ENCODE measurements around the gene FILIP1. TPM values are rescaled to one million over a fixed set of nuclear protein-coding genes. Genes with fewer than 3 reads are reported as not detected.

The FILIP1 gene
- total RNA-seq, 4 donors from 2014 or later: 6.0 to 12.3 (median 7.2) TPM

- H3K4me1 ChIP-seq: peaks cover 0 to 10% (median 0%) of the 10 kb centered on the region in 4 donors
- DNase-seq: no peak
- intact Hi-C loops (cut with DNase I; ENCODE audit: low total_unique reads) (no loop called here), in situ Hi-C loops (cut with MboI; ENCODE audit: low pct_ligation_motif_present in 1 of 4, low pct_unique_long_range_greater_than_20kb in 1 of 4, low sequenced_read_pairs in 3 of 4) (loop anchor here in 1 of 4 donors (25.0 kb wide), 1 partner anchor 205 kb away; no protein-coding TSS in a partner anchor)
- TF ChIP-seq CTCF (IDR thresholded peaks at IDR 0.05) (no peak), POLR2AphosphoS5 (IDR thresholded peaks at IDR 0.05) (no peak), POLR2A (IDR thresholded peaks at IDR 0.05) (no peak), EP300 (IDR thresholded peaks at IDR 0.05; ENCODE audit: low read depth) (no peak)
- no peaks in the 10 kb centered on the region for H3K27me3 ChIP-seq
- no peak overlapping the region for H3K4me3 ChIP-seq
- H3K27ac ChIP-seq: no peak overlapping the region
- no peaks in the 10 kb centered on the region for H3K9me3 ChIP-seq
- no peaks in the 10 kb centered on the region for H3K36me3 ChIP-seq
- WGBS, 2 donors (ENCODE audit: low coverage in 1 of 2): 39 to 62% methylated on average over 2 of the region's 2 CpGs
Observed at GRCh38 chr6:75307364-75308004, 186.1 kb downstream of the FILIP1 start.

GRCh38 chr6:75306064-75306463, 187.5 kb downstream of the FILIP1 start:
- intact Hi-C loops (cut with DNase I; ENCODE audit: low total_unique reads) (no loop called here), in situ Hi-C loops (cut with MboI; ENCODE audit: low pct_ligation_motif_present in 1 of 4, low pct_unique_long_range_greater_than_20kb in 1 of 4, low sequenced_read_pairs in 3 of 4) (loop anchor here in 1 of 4 donors (25.0 kb wide), 1 partner anchor 206 kb away; no protein-coding TSS in a partner anchor)
- no peaks in the 10 kb centered on the region for H3K36me3 ChIP-seq
- DNase-seq: no peak
- no peaks in the 10 kb centered on the region for H3K27me3 ChIP-seq
- TF ChIP-seq POLR2A (IDR thresholded peaks at IDR 0.05) (no peak), EP300 (IDR thresholded peaks at IDR 0.05; ENCODE audit: low read depth) (no peak), POLR2AphosphoS5 (IDR thresholded peaks at IDR 0.05) (no peak), CTCF (IDR thresholded peaks at IDR 0.05) (no peak)
- H3K4me3 ChIP-seq: no peak overlapping the region
- H3K9me3 ChIP-seq: no peaks in the 10 kb centered on the region
- 38 to 44% methylated on average over 3 of the region's 3 CpGs for WGBS, 2 donors (ENCODE audit: low coverage in 1 of 2)
- peaks cover 0 to 22% (median 4%) of the 10 kb centered on the region in 4 donors for H3K4me1 ChIP-seq
- peak overlapping the region in 2 of 4 donors; percentile 5 to 17 for H3K27ac ChIP-seq

GRCh38 chr6:75305573-75305972, 188.0 kb downstream of the FILIP1 start:
- no peak for TF ChIP-seq POLR2A (IDR thresholded peaks at IDR 0.05)
- TF ChIP-seq POLR2AphosphoS5 (IDR thresholded peaks at IDR 0.05): no peak
- no peak for TF ChIP-seq EP300 (IDR thresholded peaks at IDR 0.05; ENCODE audit: low read depth)
- TF ChIP-seq CTCF (IDR thresholded peaks at IDR 0.05): no peak
- H3K9me3 ChIP-seq: no peaks in the 10 kb centered on the region
- 67 to 83% methylated on average over 3 to 5 of the region's 5 CpGs for WGBS, 2 donors (ENCODE audit: low coverage in 1 of 2)
- intact Hi-C loops (cut with DNase I; ENCODE audit: low total_unique reads) (no loop called here), in situ Hi-C loops (cut with MboI; ENCODE audit: low pct_ligation_motif_present in 1 of 4, low pct_unique_long_range_greater_than_20kb in 1 of 4, low sequenced_read_pairs in 3 of 4) (loop anchor here in 1 of 4 donors (25.0 kb wide), 1 partner anchor 207 kb away; no protein-coding TSS in a partner anchor)
- no peaks in the 10 kb centered on the region for H3K36me3 ChIP-seq
- no peak for DNase-seq
- H3K27ac ChIP-seq: no peak overlapping the region
- no peak overlapping the region for H3K4me3 ChIP-seq
- H3K27me3 ChIP-seq: no peaks in the 10 kb centered on the region
- peaks cover 0 to 27% (median 6%) of the 10 kb centered on the region in 4 donors for H3K4me1 ChIP-seq

GRCh38 chr6:75302280-75302679, 191.3 kb downstream of the FILIP1 start:
- H3K4me3 ChIP-seq: no peak overlapping the region
- H3K27ac ChIP-seq: no peak overlapping the region
- no peaks in the 10 kb centered on the region for H3K9me3 ChIP-seq
- H3K4me1 ChIP-seq: peaks cover 0 to 41% (median 12%) of the 10 kb centered on the region in 4 donors
- TF ChIP-seq POLR2A (IDR thresholded peaks at IDR 0.05) (no peak), CTCF (IDR thresholded peaks at IDR 0.05) (no peak)
- in situ Hi-C loops (cut with MboI; ENCODE audit: low pct_ligation_motif_present in 1 of 4, low pct_unique_long_range_greater_than_20kb in 1 of 4, low sequenced_read_pairs in 3 of 4): loop anchor here in 1 of 4 donors (25.0 kb wide), 1 partner anchor 210 kb away; no protein-coding TSS in a partner anchor
- H3K27me3 ChIP-seq: no peaks in the 10 kb centered on the region
- no peaks in the 10 kb centered on the region for H3K36me3 ChIP-seq
- WGBS, 2 donors (ENCODE audit: low coverage in 1 of 2): 93 to 100% methylated on average over 2 to 3 of the region's 3 CpGs
- intact Hi-C loops (cut with DNase I; ENCODE audit: low total_unique reads): loop anchor here (5.0 kb wide), 1 partner anchor 205 kb away; no protein-coding TSS in a partner anchor
- no peak for DNase-seq
